ENCODE measurements around the gene CERT1. TPM values are rescaled to one million over a fixed set of nuclear protein-coding genes. Genes with fewer than 3 reads are reported as not detected.

Gene CERT1
- total and polyA plus RNA-seq, 2 donors (not counting 3 experiments of a cell fraction or from before 2014, with no cell fraction given): 8.0 to 21.3 TPM

- no TSS peak for BruUV-seq (replicated peaks)
- Histone ChIP-seq H3K9me3 (replicated peaks; ENCODE audit: control insufficient read depth, insufficient read depth, low read length) (no peaks in the 10 kb centered on the region), H3K27me3 (ENCODE audit: control insufficient read depth in 2 of 2, insufficient read depth in 2 of 2, low read length in 2 of 2) (no peaks in the 10 kb centered on the region), H4K20me1 (replicated peaks; ENCODE audit: control insufficient read depth, extremely low read depth, insufficient read depth, low read length) (peaks cover 3% of the 10 kb centered on the region), H2AFZ (ENCODE audit: low read depth, low read length) (no peak overlapping the region), H3K9ac (replicated peaks; ENCODE audit: extremely low read depth, insufficient read depth, low read length) (no peak overlapping the region), H3K9me1 (replicated peaks; ENCODE audit: control insufficient read depth, extremely low read depth, insufficient read depth, low read length) (no peaks in the 10 kb centered on the region), H3K36me3 (ENCODE audit: control insufficient read depth in 2 of 2, extremely low read depth in 1 of 2, insufficient read depth in 2 of 2, low read length in 2 of 2) (no peaks in the 10 kb centered on the region), H3K4me2 (ENCODE audit: insufficient read depth, low read length) (no peak overlapping the region), H3K4me3 (replicated peaks in 1 of 3; ENCODE audit: insufficient read depth in 1 of 3, low read depth in 1 of 3, low read length in 3 of 3) (no peak overlapping the region), H3K27ac (ENCODE audit: insufficient read depth, low read depth, low read length) (no peak overlapping the region), H3K79me2 (ENCODE audit: control insufficient read depth, insufficient read depth, low read length) (peaks cover 39% of the 10 kb centered on the region), H3K4me1 (ENCODE audit: control insufficient read depth, extremely low read depth, insufficient read depth, low read length) (no peaks in the 10 kb centered on the region)
- dilution Hi-C loops (cut with MboI; ENCODE audit: extremely low pct_ligation_motif_present, low sequenced_read_pairs) (no loop called here), intact Hi-C loops (cut with micrococcal nuclease) (no loop called here)
- FAIRE-seq (no peak), DNase-seq (ENCODE audit: low read depth, low spot score) (no peak)
- ChIA-PET POLR2A (no interaction called here), CTCF (no interaction called here)
- no peak for TF ChIP-seq MYC (IDR thresholded peaks at IDR 0.05; ENCODE audit: low read depth, low read length)
- TF ChIP-seq MAX (IDR thresholded peaks at IDR 0.05; ENCODE audit: insufficient read depth, insufficient read length): no peak
- no peak for TF ChIP-seq POLR2A (IDR thresholded peaks at IDR 0.05; ENCODE audit: low read depth, low read length)
- no peak for TF ChIP-seq JUN (IDR thresholded peaks at IDR 0.05; ENCODE audit: borderline replicate concordance, insufficient read depth, insufficient read length, low read depth)
- no peak for TF ChIP-seq FOS (IDR thresholded peaks at IDR 0.05; ENCODE audit: borderline replicate concordance, insufficient read depth, low read length)
- TF ChIP-seq EZH2 (IDR thresholded peaks at IDR 0.05; ENCODE audit: borderline replicate concordance, low read depth, low read length, severe bottlenecking): no peak
- no peak for TF ChIP-seq GATA2 (IDR thresholded peaks at IDR 0.05; ENCODE audit: insufficient read depth, insufficient read length, low read depth, low read length)
- TF ChIP-seq CTCF (IDR thresholded peaks at IDR 0.05; ENCODE audit: extremely low read depth in 1 of 2, insufficient read depth in 1 of 2, low read depth in 1 of 2, low read length in 2 of 2): no peak
- TF ChIP-seq POLR2AphosphoS5 (IDR thresholded peaks at IDR 0.05; ENCODE audit: insufficient read depth, low read depth, low read length): no peak
These were observed 26.8 kb downstream of the CERT1 start for GRCh38 chr5:75484605-75485004.

Measured in endothelial cell of umbilical vein (primary cell).